GM21390 (cell line): ENCODE data around the gene SPG21.

ENCODE experiments used
- ATAC-seq: cut with Tn5 transposase; IDR thresholded peaks from one replicate; pipeline ENCODE4 v1.9.1; 2021; ENCODE audit not compliant: unreplicated experiment

SPG21 gene

GRCh38 chr15:64993290-64993689 lies 3.6 kb upstream of the SPG21 start:
- no peak for ATAC-seq

- ATAC-seq, result no peak
Observed at GRCh38 chr15:64991536-64992135, 1.9 kb upstream of the SPG21 start.

GRCh38 chr15:64990168-64990470 lies 405 bp upstream of the SPG21 start:
- no peak for ATAC-seq

GRCh38 chr15:64987136-64987535 lies 2.6 kb downstream of the SPG21 start:
- ATAC-seq, result no peak

- ATAC-seq, result no peak
Observed at GRCh38 chr15:64985366-64986033, 4.2 kb downstream of the SPG21 start.

GRCh38 chr15:64982472-64982871 lies 7.2 kb downstream of the SPG21 start:
- ATAC-seq, result no peak

GRCh38 chr15:64981812-64982431 lies 7.8 kb downstream of the SPG21 start:
- ATAC-seq, result no peak

- ATAC-seq, result no peak
Observed at GRCh38 chr15:64979252-64979710, 10.4 kb downstream of the SPG21 start.

GRCh38 chr15:64975390-64975789 lies 14.3 kb downstream of the SPG21 start:
- ATAC-seq, result no peak

GRCh38 chr15:64970698-64971097 lies 19.0 kb downstream of the SPG21 start:
- ATAC-seq, result no peak

GRCh38 chr15:64969401-64969800 lies 20.3 kb downstream of the SPG21 start:
- no peak for ATAC-seq

GRCh38 chr15:64961013-64961412 lies 28.7 kb downstream of the SPG21 start:
- no peak for ATAC-seq

GRCh38 chr15:64960153-64960552 lies 29.6 kb downstream of the SPG21 start:
- no peak for ATAC-seq

GRCh38 chr15:64959128-64959527 lies 30.6 kb downstream of the SPG21 start:
- ATAC-seq, result no peak

- no peak for ATAC-seq
Observed at GRCh38 chr15:64954395-64954794, 35.3 kb downstream of the SPG21 start.

GRCh38 chr15:64951777-64952418 lies 37.8 kb downstream of the SPG21 start:
- ATAC-seq, result no peak

GRCh38 chr15:64950888-64951287 lies 38.8 kb downstream of the SPG21 start:
- no peak for ATAC-seq

- ATAC-seq, result no peak
Observed at GRCh38 chr15:64949383-64950186, 40.1 kb downstream of the SPG21 start.

GRCh38 chr15:64948916-64949315 lies 40.8 kb downstream of the SPG21 start:
- ATAC-seq, result no peak

GRCh38 chr15:64947211-64947610 lies 42.5 kb downstream of the SPG21 start:
- ATAC-seq, result no peak

GRCh38 chr15:64944961-64945360 lies 44.8 kb downstream of the SPG21 start:
- ATAC-seq, result no peak
